HUDEP-2 (cell line): ENCODE data around the gene ZNF835.
A peak's percentile ranks its signal among the peaks of the same experiment; 100 is the strongest.

Experiments used
- DNase-seq, 76 experiments: peaks; one replicate each; lab custom pipeline; 2025; ENCODE audit not compliant: unreplicated experiment in 76 of 76; lab: John Stamatoyannopoulos, UW

ZNF835 gene

DNA sequence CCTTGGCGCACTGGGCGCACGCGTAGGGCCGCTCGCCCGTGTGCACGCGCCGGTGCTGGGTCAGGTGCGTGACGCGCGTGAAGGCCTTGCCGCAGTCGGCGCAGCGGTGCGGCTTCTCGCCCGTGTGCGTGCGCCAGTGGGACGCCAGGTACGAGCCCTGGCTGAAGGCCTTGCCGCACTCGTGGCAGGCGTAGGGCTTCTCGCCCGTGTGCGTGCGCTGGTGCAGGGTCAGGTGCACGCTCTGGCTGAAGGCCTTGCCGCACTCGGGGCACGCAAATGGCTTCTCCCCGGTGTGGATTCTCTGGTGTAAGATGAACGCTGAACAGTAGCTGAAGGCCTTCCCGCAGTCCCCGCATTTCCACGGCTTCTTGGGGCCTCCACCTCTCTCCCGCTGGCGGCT is 7.0 kb downstream of the ZNF835 start:
- DNase-seq = no peak

DNA sequence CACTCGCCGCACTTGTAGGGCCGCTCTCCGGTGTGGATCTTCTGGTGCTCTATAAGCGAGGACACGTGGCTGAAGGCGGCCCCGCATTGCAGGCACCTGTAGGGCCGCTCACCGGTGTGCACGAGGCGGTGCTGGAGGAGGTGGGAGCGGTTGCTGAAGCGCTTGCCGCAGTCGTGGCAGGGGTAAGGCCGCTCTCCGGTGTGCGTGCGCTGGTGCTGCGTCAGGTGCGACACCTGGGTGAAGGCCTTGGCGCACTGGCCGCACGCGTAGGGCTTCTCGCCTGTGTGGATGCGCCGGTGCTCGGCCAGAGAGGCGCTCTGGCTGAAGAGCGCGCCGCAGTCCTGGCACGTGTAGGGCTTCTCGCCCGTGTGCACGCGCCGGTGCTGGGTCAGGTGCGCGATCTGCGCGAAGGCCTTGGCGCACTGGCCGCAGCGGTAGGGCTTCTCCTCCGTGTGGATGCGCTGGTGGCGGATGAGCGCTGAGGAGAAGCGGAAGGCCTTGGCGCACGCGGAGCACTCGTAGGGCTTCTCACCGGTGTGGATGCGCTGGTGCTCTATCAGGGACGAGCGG is 7.5 kb downstream of the ZNF835 start:
- DNase-seq = no peak

DNA sequence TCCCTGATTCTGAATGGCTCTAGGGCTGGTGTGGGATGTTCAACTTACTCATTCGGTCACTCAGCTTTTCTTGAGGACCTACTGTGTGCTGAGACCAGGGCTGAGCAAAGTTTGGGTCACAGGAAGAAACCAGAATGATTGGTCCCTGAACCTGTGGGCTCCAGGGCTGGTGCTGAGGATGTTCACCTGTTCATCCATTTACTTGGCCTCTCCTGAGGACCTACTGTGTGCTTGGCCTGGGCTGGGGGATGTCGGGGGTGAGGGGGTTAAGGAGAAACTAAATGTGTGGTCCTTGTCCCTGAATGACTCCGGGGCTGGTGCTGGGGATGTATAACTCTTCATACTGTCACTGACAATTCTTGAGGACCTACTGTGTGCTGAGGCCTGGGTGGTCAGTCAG is 10.3 kb downstream of the ZNF835 start:
- DNase-seq = no peak

DNA sequence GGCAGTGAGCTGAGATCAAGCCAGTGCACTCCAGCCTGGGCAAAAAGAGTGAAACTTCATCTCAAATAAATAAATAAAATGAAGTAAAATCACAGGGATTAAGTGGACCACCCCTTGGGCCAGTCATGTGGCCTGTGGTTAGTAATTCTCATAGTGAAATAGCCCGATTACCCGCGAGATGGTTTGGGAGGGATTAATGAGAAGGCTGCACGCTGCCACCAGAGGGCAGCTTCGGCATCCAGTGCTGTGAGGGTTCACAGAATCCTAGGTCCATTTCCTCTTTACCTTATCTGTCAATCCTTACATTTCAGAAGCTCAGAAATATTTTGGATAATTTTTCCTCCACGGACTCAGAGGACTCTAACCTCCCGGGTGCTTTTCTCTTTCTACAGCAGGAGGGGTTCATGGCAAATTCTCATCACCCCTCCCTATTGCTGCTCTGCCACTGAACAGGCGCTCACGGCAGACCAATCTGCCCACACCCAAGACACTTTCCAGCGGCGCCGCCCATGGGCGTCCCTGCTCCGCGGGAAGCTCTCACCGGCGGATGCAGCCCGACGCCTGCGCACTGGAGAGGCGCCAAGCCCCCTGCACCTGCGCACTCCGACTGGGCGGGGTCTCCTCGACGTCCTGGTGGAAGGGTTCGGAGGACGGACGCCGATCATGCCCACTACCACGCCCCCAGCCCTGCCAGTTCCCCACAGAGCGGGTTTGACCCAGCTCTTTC is 11.0 kb downstream of the ZNF835 start:
- peak in 1 of 76 experiments; percentile 1 for DNase-seq

DNA sequence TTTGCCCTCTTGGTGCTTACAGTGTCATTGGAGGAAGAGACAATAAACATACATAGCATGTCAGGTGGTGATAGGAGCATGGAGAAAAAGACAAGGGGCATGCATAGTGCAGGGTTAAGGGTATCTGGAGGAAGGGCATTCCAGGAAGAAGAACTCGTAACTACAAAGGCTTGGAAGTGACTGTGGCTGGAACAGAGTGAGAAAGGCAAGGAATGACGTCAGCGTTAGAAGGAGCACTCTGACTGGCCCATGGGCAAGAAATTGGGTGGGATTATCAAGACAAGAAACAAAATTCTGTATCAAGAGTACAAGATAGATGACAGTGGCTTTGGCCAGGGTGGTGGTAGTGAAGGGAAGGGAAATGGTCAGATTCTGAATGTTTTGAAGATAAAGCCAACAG is 17.4 kb downstream of the ZNF835 start:
- DNase-seq = no peak

DNA sequence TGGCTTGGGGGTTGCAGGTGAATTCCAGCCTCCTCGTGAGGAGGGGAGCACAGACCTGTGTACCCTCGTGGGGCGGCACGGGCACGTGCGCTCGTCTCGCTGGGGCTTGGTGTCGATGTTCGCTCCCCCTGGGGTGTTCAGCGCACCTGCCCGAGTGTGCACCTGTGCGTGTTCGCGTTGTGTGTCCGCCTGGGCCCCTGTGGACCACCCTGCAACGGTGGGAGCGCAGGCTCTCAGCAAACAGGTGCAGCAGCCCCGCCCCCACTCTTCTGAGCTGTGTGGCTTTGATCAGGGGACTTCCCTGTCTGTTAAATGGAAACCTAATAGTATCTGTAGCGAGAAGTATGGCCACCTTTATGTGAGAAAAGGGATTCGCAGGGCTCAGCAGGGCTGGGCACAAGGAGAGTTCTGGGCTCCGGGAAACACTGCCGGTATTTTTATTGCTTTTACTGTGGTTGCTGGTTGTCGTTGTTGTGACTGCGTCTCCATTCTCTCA is 28.0 kb downstream of the ZNF835 start:
- DNase-seq = no peak

DNA sequence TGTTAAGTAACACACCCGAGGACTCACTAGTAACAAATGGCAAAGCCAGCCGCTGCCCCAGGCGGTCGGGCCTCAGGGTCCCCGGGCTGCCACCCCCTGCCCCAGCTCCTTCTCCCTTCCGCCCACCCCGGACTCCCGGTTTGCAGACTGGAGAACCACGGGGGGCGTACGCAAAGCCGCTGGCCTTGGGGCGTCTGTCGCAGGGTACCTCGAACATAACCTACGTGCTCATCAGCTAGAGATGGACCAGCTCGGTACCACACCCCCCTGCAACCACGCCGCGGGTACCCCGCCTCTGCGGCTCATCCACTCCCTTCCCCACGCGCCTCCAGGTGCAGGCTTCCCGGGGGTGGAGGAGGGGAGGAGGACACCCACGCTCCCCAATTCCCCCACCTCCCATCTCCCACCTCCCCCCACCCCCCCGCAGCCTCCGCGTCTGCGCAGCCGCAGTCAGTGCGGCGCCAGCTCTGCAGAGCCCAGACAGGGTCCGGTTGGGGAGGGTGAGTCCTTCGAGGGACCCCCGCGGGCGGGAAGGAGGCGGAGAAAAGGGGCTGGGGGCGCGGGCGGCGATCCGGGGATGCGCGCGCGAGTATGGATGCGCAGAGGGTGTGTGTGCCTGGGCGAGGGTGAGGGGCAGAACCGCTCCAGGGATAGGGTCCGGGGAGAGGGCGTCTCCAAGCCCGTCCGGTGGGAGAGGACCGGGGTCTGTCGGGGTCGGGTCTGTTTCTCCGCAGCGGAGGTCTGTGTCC is 28.7 kb downstream of the ZNF835 start, which contains the start of gene SMIM17:
Gene SMIM17, plus strand, starts transcription at position 449 of the 749 bp plus-strand sequence. CDS start 2,509 bp downstream, outside the sequence.
- DNase-seq = no peak

DNA sequence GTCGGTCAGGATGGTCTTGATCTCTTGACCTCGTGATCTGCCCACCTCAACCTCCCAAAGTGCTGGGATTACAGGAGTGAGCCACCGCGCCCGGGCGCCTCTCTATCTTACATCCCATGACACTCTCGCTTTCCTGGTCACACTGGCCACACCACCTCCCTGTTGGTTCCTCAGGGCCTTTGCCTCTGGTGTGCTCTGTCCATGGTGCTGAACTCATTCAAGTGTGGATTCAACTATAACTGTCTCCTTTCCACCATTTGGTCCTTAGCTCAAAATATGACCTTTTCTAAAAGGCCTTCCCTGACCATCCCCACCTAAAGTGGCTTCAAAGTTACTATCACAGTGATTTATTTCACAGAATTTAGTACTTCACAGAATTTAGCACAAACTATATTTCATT is 32.3 kb downstream of the ZNF835 start:
- DNase-seq = peak in 4 of 76 experiments; percentile 1 to 14 (median 8)

DNA sequence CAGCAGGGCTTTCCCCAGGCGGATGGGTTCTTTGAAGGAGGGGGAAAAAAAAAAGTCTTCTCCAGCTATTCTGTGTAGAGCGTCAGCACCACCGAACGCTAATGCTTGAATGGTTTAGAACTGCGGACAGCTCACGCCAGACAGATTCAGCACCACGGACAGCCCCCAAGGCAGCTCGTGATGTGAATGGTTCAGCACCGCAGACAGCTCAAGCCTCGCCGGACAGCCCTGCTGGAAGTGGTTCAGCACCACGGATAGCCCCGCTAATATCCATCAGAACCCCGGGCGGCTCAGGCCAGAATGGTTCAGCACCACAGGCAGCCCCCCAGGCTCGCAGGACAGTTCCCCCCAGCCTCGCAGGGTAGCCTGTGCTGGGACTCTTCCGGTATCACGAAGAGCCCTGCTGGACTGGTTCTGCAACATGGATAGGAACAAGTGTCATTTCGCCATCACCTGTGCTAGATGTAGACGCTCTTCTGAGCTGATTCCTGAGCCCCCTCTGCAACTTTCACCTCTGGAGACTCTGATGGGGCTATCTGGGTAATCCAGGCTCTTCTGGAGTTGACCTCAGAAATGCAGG is 33.5 kb downstream of the ZNF835 start:
- DNase-seq = peak in 42 of 76 experiments; percentile 4 to 62 (median 22)

DNA sequence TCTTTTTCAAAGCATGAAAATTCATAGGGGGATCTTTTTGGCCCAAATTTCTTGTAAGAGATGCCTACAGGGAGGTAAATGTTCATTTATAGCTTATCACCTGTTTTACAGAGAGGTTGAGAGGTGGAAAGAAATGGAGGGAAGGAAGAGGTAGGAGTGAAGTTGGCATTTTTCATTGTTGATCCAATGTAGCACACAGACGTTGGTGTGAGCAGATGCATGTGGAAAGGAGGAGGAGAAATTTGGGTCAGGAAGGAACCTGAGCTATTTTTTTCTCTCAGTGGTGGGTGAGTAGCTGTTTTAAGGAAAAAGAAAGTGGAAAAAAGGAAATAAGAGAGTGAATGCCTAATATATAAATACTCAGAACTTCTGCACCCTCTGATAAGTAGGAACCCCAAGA is 38.5 kb downstream of the ZNF835 start:
- DNase-seq = no peak

DNA sequence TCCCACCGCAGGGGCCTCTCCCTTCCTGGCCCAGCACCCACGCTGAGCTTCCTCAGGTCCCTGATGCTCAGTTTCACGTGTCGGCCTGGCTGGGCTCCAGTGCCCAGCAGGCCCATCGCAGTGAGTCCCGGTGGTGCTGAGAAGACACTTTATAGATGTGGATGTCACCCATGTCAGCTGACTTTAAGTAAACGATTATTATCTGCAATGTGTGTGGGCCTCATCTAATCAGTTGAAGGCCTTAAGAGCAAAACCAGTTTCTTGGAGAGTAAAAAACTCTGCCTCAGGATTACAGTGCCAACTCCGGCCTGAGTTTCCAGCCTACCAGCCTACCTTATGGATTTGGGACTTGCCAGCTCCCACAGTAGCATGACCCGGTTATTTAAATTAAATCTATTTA is 45.8 kb downstream of the ZNF835 start:
- no peak for DNase-seq

DNA sequence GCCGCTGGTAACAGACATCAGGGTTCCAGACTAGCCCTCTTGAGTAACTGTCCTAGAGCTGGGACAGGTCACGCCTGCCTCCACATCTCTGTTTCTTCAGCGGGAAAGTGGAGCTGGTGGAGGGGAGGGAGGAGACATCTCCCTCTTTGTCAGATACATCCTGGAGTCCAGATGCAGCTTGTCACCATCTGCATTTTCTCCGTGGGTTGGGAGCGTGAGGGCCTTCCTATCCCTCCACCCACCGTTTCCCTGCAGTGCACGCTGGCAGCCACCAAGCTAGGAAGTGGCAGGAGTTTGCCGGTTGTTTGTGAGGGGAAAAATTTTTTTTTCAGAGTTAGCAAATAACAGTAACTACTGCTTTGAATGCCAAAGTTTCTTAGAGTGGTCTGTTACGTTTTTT is 48.6 kb downstream of the ZNF835 start:
- DNase-seq = no peak

DNA sequence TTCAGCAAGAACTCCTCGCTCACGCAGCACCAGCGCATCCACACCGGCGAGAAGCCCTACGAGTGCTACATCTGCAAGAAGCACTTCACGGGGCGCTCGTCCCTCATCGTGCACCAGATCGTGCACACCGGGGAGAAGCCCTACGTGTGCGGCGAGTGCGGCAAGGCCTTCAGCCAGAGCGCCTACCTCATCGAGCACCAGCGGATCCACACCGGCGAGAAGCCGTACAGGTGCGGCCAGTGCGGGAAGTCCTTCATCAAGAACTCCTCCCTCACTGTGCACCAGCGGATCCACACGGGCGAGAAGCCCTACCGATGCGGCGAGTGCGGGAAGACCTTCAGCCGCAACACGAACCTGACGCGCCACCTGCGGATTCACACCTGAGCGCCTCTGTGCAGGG is 49.2 kb downstream of the ZNF835 start:
- no peak for DNase-seq

DNA sequence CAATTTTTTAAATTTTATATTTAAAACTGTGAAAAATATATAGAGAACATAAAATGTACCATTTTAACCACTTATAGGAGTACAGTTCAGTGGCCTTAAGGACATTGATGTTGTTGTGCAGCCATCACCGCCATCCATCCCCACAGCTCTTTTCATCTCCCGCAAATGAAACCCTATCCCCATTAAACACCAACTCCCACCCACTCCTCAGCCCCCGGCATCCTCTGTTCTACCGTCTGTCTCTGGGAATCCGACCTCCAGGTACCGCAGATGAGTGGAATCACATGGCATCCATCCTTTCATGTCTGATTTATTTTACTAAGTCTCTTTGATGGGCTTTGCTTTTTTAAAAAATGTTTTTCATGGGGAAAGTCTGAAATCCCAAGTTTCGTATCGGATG is 52.4 kb downstream of the ZNF835 start:
- DNase-seq = no peak

DNA sequence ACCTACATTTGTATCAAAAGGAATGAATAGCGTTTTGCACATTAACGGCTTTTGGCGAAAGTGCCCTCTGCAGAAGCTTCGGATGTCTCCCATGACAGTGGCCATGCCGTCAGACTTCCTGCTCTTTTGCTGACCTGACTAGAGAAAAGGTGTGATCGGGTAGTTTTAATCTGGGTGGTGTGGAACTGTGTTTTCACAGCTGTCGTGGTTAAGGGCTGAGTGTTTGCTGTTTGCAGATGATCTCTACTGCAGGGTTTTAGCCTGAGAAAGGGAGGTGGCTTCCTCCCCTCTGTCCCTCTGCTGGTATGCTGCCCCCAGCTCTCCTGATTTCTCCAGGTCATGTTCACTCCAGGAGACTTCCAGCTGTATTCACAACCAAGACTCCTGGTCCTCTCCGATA is 54.0 kb downstream of the ZNF835 start:
- no peak for DNase-seq

DNA sequence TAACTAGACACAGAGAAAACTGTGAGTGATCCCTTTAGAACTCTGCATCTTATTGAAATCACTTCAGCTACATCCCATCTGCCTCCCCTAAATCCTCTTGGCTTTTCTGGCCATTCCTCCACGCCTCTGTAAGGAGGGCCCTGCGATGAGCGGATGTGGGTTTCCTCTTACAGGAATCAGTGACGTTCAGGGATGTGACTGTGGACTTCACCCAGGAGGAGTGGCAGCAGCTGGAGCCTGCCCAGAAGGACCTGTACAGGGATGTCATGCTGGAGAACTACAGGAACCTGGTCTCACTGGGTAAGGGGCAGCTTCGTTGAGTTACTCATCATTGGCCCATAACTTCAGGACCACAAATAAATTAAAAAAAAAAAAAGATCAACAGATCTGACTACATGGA is 57.9 kb downstream of the ZNF835 start:
- DNase-seq = no peak

DNA sequence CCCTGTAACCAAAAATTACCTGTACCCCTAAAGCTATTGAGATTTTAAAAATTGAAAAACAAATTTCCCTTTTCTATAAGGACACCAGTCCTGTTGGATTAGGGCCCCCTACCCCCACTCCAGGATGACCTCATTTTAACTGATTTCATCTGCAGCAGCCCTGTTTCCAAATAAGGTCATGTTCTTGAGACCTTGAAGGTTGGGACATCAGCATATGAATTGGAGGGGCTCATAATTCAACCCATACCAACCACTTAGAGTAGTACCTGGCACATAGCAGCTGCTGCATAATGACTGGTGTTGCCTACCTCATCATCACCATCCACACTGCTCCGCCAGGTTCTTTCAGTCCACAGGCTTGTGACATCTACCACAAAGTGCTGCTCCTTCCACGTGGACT is 58.8 kb downstream of the ZNF835 start:
- no peak for DNase-seq
